Measurements from ENCODE around the gene UBE2V1. TPM values are rescaled to one million over a fixed set of nuclear protein-coding genes. Genes with fewer than 3 reads are reported as not detected.
"Not testable (repeated sequence)": the region's sequence is repeated elsewhere in the genome, so short reads cannot be mapped to it uniquely, and the experiment has no call there.

Gene UBE2V1
- total RNA-seq, 1 donor = 105 TPM

- no peak overlapping the region for H3K4me3 ChIP-seq (ENCODE audit: low read depth, low read length)
- no peak for DNase-seq (ENCODE audit: low read depth)
- no peak for TF ChIP-seq CTCF (IDR thresholded peaks at IDR 0.05; ENCODE audit: insufficient read depth, low read length)
Observed at GRCh38 chr20:50141811-50142561, 29.0 kb upstream of the UBE2V1 start.

DNA sequence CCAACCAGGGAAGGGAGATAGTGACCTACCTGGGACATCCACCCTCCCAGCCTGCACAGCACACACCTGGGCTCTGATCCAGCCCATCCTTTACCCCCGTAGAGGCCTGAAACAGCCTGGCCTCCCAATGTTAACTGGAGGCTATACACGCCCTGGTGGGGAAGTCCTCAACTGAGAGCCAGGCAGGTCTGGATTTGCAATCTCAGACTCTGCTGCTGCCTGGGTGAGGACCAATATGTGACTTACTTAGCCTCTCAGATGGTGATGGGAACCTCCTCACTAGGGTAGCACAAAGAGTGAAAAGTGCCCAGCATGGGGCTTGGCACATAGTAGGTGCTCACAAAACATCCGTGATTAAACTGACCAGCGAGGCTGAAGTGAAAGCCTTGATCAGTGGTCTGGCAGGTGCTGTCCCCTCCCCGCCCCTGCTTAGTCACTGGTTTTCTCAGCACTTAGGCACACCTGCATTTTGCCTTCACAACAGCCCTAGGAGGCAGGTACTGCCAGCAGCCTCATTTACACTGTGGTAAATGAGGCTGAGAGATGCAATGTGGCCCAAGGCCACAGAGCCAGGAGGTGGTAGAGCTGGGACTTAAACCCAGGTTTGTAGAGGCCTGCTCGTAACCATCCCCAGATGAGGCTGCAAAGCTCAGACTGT, 28.2 kb upstream of the UBE2V1 start:
- H3K4me3 ChIP-seq (ENCODE audit: low read depth, low read length) = no peak overlapping the region
- no peak for TF ChIP-seq CTCF (IDR thresholded peaks at IDR 0.05; ENCODE audit: insufficient read depth, low read length)
- no peak for DNase-seq (ENCODE audit: low read depth)

GRCh38 chr20:50140339-50140859, 27.4 kb upstream of the UBE2V1 start:
- no peak for TF ChIP-seq CTCF (IDR thresholded peaks at IDR 0.05; ENCODE audit: insufficient read depth, low read length)
- DNase-seq (ENCODE audit: low read depth) = no peak
- no peak overlapping the region for H3K4me3 ChIP-seq (ENCODE audit: low read depth, low read length)

GRCh38 chr20:50138479-50139393, 25.8 kb upstream of the UBE2V1 start:
- no peak overlapping the region for H3K4me3 ChIP-seq (ENCODE audit: low read depth, low read length)
- no peak for DNase-seq (ENCODE audit: low read depth)
- no peak for TF ChIP-seq CTCF (IDR thresholded peaks at IDR 0.05; ENCODE audit: insufficient read depth, low read length)

- no peak for DNase-seq (ENCODE audit: low read depth)
- no peak for TF ChIP-seq CTCF (IDR thresholded peaks at IDR 0.05; ENCODE audit: insufficient read depth, low read length)
Observed at GRCh38 chr20:50138120-50138478, 25.1 kb upstream of the UBE2V1 start.

GRCh38 chr20:50137702-50138101, 24.8 kb upstream of the UBE2V1 start:
- H3K4me3 ChIP-seq (ENCODE audit: low read depth, low read length); DNase-seq (ENCODE audit: low read depth): not testable (repeated sequence)

More at GRCh38 chr20:50138120-50138478, 25.1 kb upstream of the UBE2V1 start:
- no peak overlapping the region for H3K4me3 ChIP-seq (ENCODE audit: low read depth, low read length)

All from fibroblast of the aortic adventitia (primary cell).